ENCODE data around the gene CDHR2.
"Not testable (repeated sequence)": the region's sequence is repeated elsewhere in the genome, so short reads cannot be mapped to it uniquely, and the experiment has no call there.

Gene CDHR2

GRCh38 chr5:176589039-176589769 is 40.1 kb downstream of the CDHR2 start:
- Histone ChIP-seq H3K36me3 (ENCODE audit: control insufficient read depth, insufficient read depth, low read length) (no peaks in the 10 kb centered on the region), H3K9me3 (ENCODE audit: control insufficient read depth, insufficient read depth, low read length) (0 out of 2 replicates have a peak, but pooled peaks cover 4% of the 10 kb centered on the region), H3K4me1 (ENCODE audit: control insufficient read depth, insufficient read depth, low read length) (no peaks in the 10 kb centered on the region), H3K27ac (ENCODE audit: low read depth, low read length) (no peak overlapping the region), H3K9ac (ENCODE audit: low read depth, low read length) (no peak overlapping the region), H3K27me3 (ENCODE audit: control insufficient read depth, insufficient read depth, low read length) (no peaks in the 10 kb centered on the region), H3K4me3 (ENCODE audit: low read depth, low read length) (no peak overlapping the region)

GRCh38 chr5:176590035-176590717 is 41.0 kb downstream of the CDHR2 start:
- H3K27me3 ChIP-seq (ENCODE audit: control insufficient read depth, insufficient read depth, low read length), result no peaks in the 10 kb centered on the region
- H3K36me3 ChIP-seq (ENCODE audit: control insufficient read depth, insufficient read depth, low read length), result no peaks in the 10 kb centered on the region
- H3K9me3 ChIP-seq (ENCODE audit: control insufficient read depth, insufficient read depth, low read length), result 0 out of 2 replicates have a peak, but pooled peaks cover 4% of the 10 kb centered on the region
- no peak overlapping the region for H3K4me3 ChIP-seq (ENCODE audit: low read depth, low read length)
- H3K27ac ChIP-seq (ENCODE audit: low read depth, low read length), result no peak overlapping the region
- H3K4me1 ChIP-seq (ENCODE audit: control insufficient read depth, insufficient read depth, low read length), result no peaks in the 10 kb centered on the region
- H3K9ac ChIP-seq (ENCODE audit: low read depth, low read length), result no peak overlapping the region

GRCh38 chr5:176591667-176592066 is 42.5 kb downstream of the CDHR2 start:
- H3K9me3 ChIP-seq (ENCODE audit: control insufficient read depth, insufficient read depth, low read length); H3K4me3 ChIP-seq (ENCODE audit: low read depth, low read length); H3K27ac ChIP-seq (ENCODE audit: low read depth, low read length); H3K36me3 ChIP-seq (ENCODE audit: control insufficient read depth, insufficient read depth, low read length); H3K9ac ChIP-seq (ENCODE audit: low read depth, low read length); H3K4me1 ChIP-seq (ENCODE audit: control insufficient read depth, insufficient read depth, low read length); H3K27me3 ChIP-seq (ENCODE audit: control insufficient read depth, insufficient read depth, low read length): not testable (repeated sequence)

GRCh38 chr5:176592573-176592972 is 43.4 kb downstream of the CDHR2 start:
- Histone ChIP-seq H3K9me3 (ENCODE audit: control insufficient read depth, insufficient read depth, low read length) (0 out of 2 replicates have a peak, but pooled peaks cover 9% of the 10 kb centered on the region), H3K9ac (ENCODE audit: low read depth, low read length) (no peak overlapping the region), H3K4me3 (ENCODE audit: low read depth, low read length) (no peak overlapping the region), H3K27me3 (ENCODE audit: control insufficient read depth, insufficient read depth, low read length) (peaks cover 3% of the 10 kb centered on the region; the same call in 1 of the 2 replicates), H3K36me3 (ENCODE audit: control insufficient read depth, insufficient read depth, low read length) (no peaks in the 10 kb centered on the region), H3K4me1 (ENCODE audit: control insufficient read depth, insufficient read depth, low read length) (no peaks in the 10 kb centered on the region), H3K27ac (ENCODE audit: low read depth, low read length) (no peak overlapping the region)

GRCh38 chr5:176593273-176593869 is 44.2 kb downstream of the CDHR2 start:
- H3K36me3 ChIP-seq (ENCODE audit: control insufficient read depth, insufficient read depth, low read length), result no peaks in the 10 kb centered on the region

GRCh38 chr5:176594554-176594953 is 45.4 kb downstream of the CDHR2 start:
- Histone ChIP-seq H3K9me3 (ENCODE audit: control insufficient read depth, insufficient read depth, low read length) (0 out of 2 replicates have a peak, but pooled peaks cover 12% of the 10 kb centered on the region), H3K4me1 (ENCODE audit: control insufficient read depth, insufficient read depth, low read length) (no peaks in the 10 kb centered on the region), H3K27ac (ENCODE audit: low read depth, low read length) (no peak overlapping the region), H3K4me3 (ENCODE audit: low read depth, low read length) (no peak overlapping the region), H3K9ac (ENCODE audit: low read depth, low read length) (no peak overlapping the region), H3K36me3 (ENCODE audit: control insufficient read depth, insufficient read depth, low read length) (peaks cover 9% of the 10 kb centered on the region), H3K27me3 (ENCODE audit: control insufficient read depth, insufficient read depth, low read length) (peaks cover 6% of the 10 kb centered on the region; the same call in 1 of the 2 replicates)

More at GRCh38 chr5:176593273-176593869, 44.2 kb downstream of the CDHR2 start:
- Histone ChIP-seq H3K9me3 (ENCODE audit: control insufficient read depth, insufficient read depth, low read length) (0 out of 2 replicates have a peak, but pooled peaks cover 11% of the 10 kb centered on the region), H3K9ac (ENCODE audit: low read depth, low read length) (no peak overlapping the region), H3K27ac (ENCODE audit: low read depth, low read length) (no peak overlapping the region), H3K27me3 (ENCODE audit: control insufficient read depth, insufficient read depth, low read length) (peaks cover 6% of the 10 kb centered on the region; the same call in 1 of the 2 replicates), H3K4me3 (ENCODE audit: low read depth, low read length) (no peak overlapping the region), H3K4me1 (ENCODE audit: control insufficient read depth, insufficient read depth, low read length) (no peaks in the 10 kb centered on the region)

- no peak overlapping the region for H3K9ac ChIP-seq (ENCODE audit: low read depth, low read length)
- H3K4me3 ChIP-seq (ENCODE audit: low read depth, low read length), result no peak overlapping the region
- 0 out of 2 replicates have a peak, but pooled peaks cover 12% of the 10 kb centered on the region for H3K9me3 ChIP-seq (ENCODE audit: control insufficient read depth, insufficient read depth, low read length)
- peaks cover 6% of the 10 kb centered on the region; the same call in 1 of the 2 replicates for H3K27me3 ChIP-seq (ENCODE audit: control insufficient read depth, insufficient read depth, low read length)
- no peaks in the 10 kb centered on the region for H3K4me1 ChIP-seq (ENCODE audit: control insufficient read depth, insufficient read depth, low read length)
- no peak overlapping the region for H3K27ac ChIP-seq (ENCODE audit: low read depth, low read length)
- H3K36me3 ChIP-seq (ENCODE audit: control insufficient read depth, insufficient read depth, low read length), result peaks cover 9% of the 10 kb centered on the region
Observed at GRCh38 chr5:176595386-176595943, 46.3 kb downstream of the CDHR2 start.

GRCh38 chr5:176596069-176596644 is 47.0 kb downstream of the CDHR2 start:
- H3K9ac ChIP-seq (ENCODE audit: low read depth, low read length), result no peak overlapping the region
- H3K27ac ChIP-seq (ENCODE audit: low read depth, low read length), result no peak overlapping the region
- no peaks in the 10 kb centered on the region for H3K4me1 ChIP-seq (ENCODE audit: control insufficient read depth, insufficient read depth, low read length)
- H3K27me3 ChIP-seq (ENCODE audit: control insufficient read depth, insufficient read depth, low read length), result peaks cover 6% of the 10 kb centered on the region; the same call in 1 of the 2 replicates
- H3K4me3 ChIP-seq (ENCODE audit: low read depth, low read length), result no peak overlapping the region
- peaks cover 9% of the 10 kb centered on the region for H3K36me3 ChIP-seq (ENCODE audit: control insufficient read depth, insufficient read depth, low read length)
- H3K9me3 ChIP-seq (ENCODE audit: control insufficient read depth, insufficient read depth, low read length), result 0 out of 2 replicates have a peak, but pooled peaks cover 12% of the 10 kb centered on the region

- H3K9me3 ChIP-seq (ENCODE audit: control insufficient read depth, insufficient read depth, low read length), result 0 out of 2 replicates have a peak, but pooled peaks cover 12% of the 10 kb centered on the region
- H3K27me3 ChIP-seq (ENCODE audit: control insufficient read depth, insufficient read depth, low read length), result peaks cover 6% of the 10 kb centered on the region; the same call in 1 of the 2 replicates
- no peak overlapping the region for H3K27ac ChIP-seq (ENCODE audit: low read depth, low read length)
- peaks cover 9% of the 10 kb centered on the region for H3K36me3 ChIP-seq (ENCODE audit: control insufficient read depth, insufficient read depth, low read length)
- peak overlapping the region; percentile 47; the same call in 1 of the 2 replicates for H3K4me3 ChIP-seq (ENCODE audit: low read depth, low read length)
- H3K9ac ChIP-seq (ENCODE audit: low read depth, low read length), result no peak overlapping the region; the same call in 1 of the 2 replicates
- no peaks in the 10 kb centered on the region for H3K4me1 ChIP-seq (ENCODE audit: control insufficient read depth, insufficient read depth, low read length)
Observed at GRCh38 chr5:176596689-176597416, 47.7 kb downstream of the CDHR2 start.

All from HUES48 (cell line).